Peyer's patch (tissue), 4 donors: ENCODE data around the gene CCDC6. TPM values are rescaled to one million over a fixed set of nuclear protein-coding genes. Genes with fewer than 3 reads are reported as not detected.

Experiments used
- DNase-seq, 3 donors: peaks; one replicate each; pipeline ENCODE4 v3.0.0-alpha.2; 2017 to 2019
- H3K27ac ChIP-seq, 4 donors: fragments of 200-600 bp; sonication (generic); one replicate each; pipeline ENCODE4 v1.5.1; 2016 to 2019
- H3K27me3 ChIP-seq, 2 donors: fragments of 200-600 bp; sonication (generic); one replicate each; pipeline ENCODE4 v1.5.1; 2019
- H3K36me3 ChIP-seq, 3 donors: fragments of 200-600 bp; sonication (generic); one replicate each; pipeline ENCODE4 v1.5.1; 2016 to 2019
- H3K4me1 ChIP-seq, 4 donors: fragments of 200-600 bp; sonication (generic); one replicate each; pipeline ENCODE4 v1.5.1; 2016 to 2019
- H3K4me3 ChIP-seq, 4 donors: fragments of 200-600 bp; sonication (generic); 1 replicate in 3 of 4; 2 replicates in 1 of 4; pipeline ENCODE4 v1.5.1; 2016 to 2019; ENCODE audit warnings: mild to moderate bottlenecking in 1 of 4
- H3K9me3 ChIP-seq, 4 donors: fragments of 200-600 bp; sonication (generic); one replicate each; pipeline ENCODE4 v1.5.1; 2016 to 2019; ENCODE audit warnings: mild to moderate bottlenecking in 1 of 4
- CTCF ChIP-seq, 6 experiments: fragments of 450-650 bp in 4 of 6; fragments of 200-600 bp in 2 of 6; sonication (generic) in 1 of 6; IDR thresholded peaks; one replicate each; pipeline ENCODE4 v1.5.1; 2017 to 2019; ENCODE audit warnings: antibody characterized with exemption in 6 of 6, mild to moderate bottlenecking in 3 of 6, moderate library complexity in 1 of 6
- POLR2A ChIP-seq, 2 donors: fragments of 450-650 bp; IDR thresholded peaks; one replicate each; pipeline ENCODE4 v1.5.1; 2017; ENCODE audit warnings: antibody characterized with exemption in 2 of 2, mild to moderate bottlenecking in 2 of 2, moderate library complexity in 2 of 2
- total RNA-seq, 4 donors: library from RNA; depleted of rRNA; stranded (reverse); fragments of >200 nt; gene quantifications; one replicate each; pipeline ENCODE4 v1.1.0, GENCODE V29; 2016

The CCDC6 gene
- total RNA-seq, 4 donors from 2014 or later: 41.8 to 49.6 (median 48.6) TPM

GRCh38 chr10:59900048-59900727 is 6.2 kb downstream of the CCDC6 start:
- peak in 2 of 3 donors; percentile 75 to 82 for DNase-seq
- H3K27me3 ChIP-seq: no peaks in the 10 kb centered on the region
- no peak for TF ChIP-seq CTCF (IDR thresholded peaks at IDR 0.05)
- TF ChIP-seq POLR2A (IDR thresholded peaks at IDR 0.05): no peak
- H3K4me1 ChIP-seq: peaks cover 6 to 86% (median 13%) of the 10 kb centered on the region in 4 donors
- H3K36me3 ChIP-seq: no peaks in the 10 kb centered on the region
- H3K9me3 ChIP-seq: no peaks in the 10 kb centered on the region
- H3K27ac ChIP-seq: peak overlapping the region in 1 of 4 donors; percentile 45
- H3K4me3 ChIP-seq: no peak overlapping the region

GRCh38 chr10:59898125-59898835 is 8.1 kb downstream of the CCDC6 start:
- Histone ChIP-seq H3K36me3 (no peaks in the 10 kb centered on the region), H3K27ac (peak overlapping the region in 2 of 4 donors; percentile 28 to 56), H3K27me3 (no peaks in the 10 kb centered on the region), H3K9me3 (no peaks in the 10 kb centered on the region), H3K4me1 (peaks cover 6 to 92% (median 12%) of the 10 kb centered on the region in 4 donors), H3K4me3 (no peak overlapping the region)
- DNase-seq: no peak
- TF ChIP-seq CTCF (IDR thresholded peaks at IDR 0.05) (no peak), POLR2A (IDR thresholded peaks at IDR 0.05) (no peak)

- H3K4me1 ChIP-seq: peaks cover 6 to 94% (median 16%) of the 10 kb centered on the region in 4 donors
- no peak overlapping the region for H3K4me3 ChIP-seq
- H3K9me3 ChIP-seq: no peaks in the 10 kb centered on the region
- TF ChIP-seq CTCF (IDR thresholded peaks at IDR 0.05) (no peak), POLR2A (IDR thresholded peaks at IDR 0.05) (no peak)
- H3K27ac ChIP-seq: peak overlapping the region in 1 of 4 donors; percentile 59
- no peaks in the 10 kb centered on the region for H3K36me3 ChIP-seq
- DNase-seq: no peak
- H3K27me3 ChIP-seq: no peaks in the 10 kb centered on the region
These were observed 10.2 kb downstream of the CCDC6 start for GRCh38 chr10:59896191-59896590.

GRCh38 chr10:59895629-59896116 is 10.7 kb downstream of the CCDC6 start:
- no peaks in the 10 kb centered on the region for H3K9me3 ChIP-seq
- peaks cover 5 to 91% (median 16%) of the 10 kb centered on the region in 4 donors for H3K4me1 ChIP-seq
- DNase-seq: peak in 1 of 3 donors; percentile 65
- TF ChIP-seq POLR2A (IDR thresholded peaks at IDR 0.05) (no peak), CTCF (IDR thresholded peaks at IDR 0.05) (no peak)
- H3K4me3 ChIP-seq: no peak overlapping the region
- no peaks in the 10 kb centered on the region for H3K36me3 ChIP-seq
- H3K27ac ChIP-seq: peak overlapping the region in 2 of 4 donors; percentile 59 to 64
- no peaks in the 10 kb centered on the region for H3K27me3 ChIP-seq

- Histone ChIP-seq H3K9me3 (no peaks in the 10 kb centered on the region), H3K4me1 (peaks cover 0 to 76% (median 12%) of the 10 kb centered on the region in 4 donors), H3K4me3 (no peak overlapping the region), H3K27me3 (no peaks in the 10 kb centered on the region), H3K36me3 (no peaks in the 10 kb centered on the region), H3K27ac (peak overlapping the region in 1 of 4 donors; percentile 6)
- no peak for DNase-seq
- TF ChIP-seq POLR2A (IDR thresholded peaks at IDR 0.05) (no peak), CTCF (IDR thresholded peaks at IDR 0.05) (no peak)
These were observed 12.2 kb downstream of the CCDC6 start for GRCh38 chr10:59894114-59894513.
